Lower leg skin (tissue), 3 donors: ENCODE results near the gene KRABD2.

Experiments
- POLR2A ChIP-seq, 2 donors: fragments of 450-650 bp; IDR thresholded peaks; one replicate each; pipeline ENCODE4 v1.6.1; 2016 to 2017; ENCODE audit warnings: antibody characterized with exemption in 2 of 2, mild to moderate bottlenecking in 1 of 2, moderate library complexity in 1 of 2
- TF ChIP-seq, protein P1 (sequence below), 3 donors: fragments of 450-650 bp; IDR thresholded peaks; one replicate each; pipeline ENCODE4 v1.5.1; 2016; ENCODE audit warnings: antibody characterized with exemption in 3 of 3, mild to moderate bottlenecking in 3 of 3, moderate library complexity in 2 of 3

DNA sequence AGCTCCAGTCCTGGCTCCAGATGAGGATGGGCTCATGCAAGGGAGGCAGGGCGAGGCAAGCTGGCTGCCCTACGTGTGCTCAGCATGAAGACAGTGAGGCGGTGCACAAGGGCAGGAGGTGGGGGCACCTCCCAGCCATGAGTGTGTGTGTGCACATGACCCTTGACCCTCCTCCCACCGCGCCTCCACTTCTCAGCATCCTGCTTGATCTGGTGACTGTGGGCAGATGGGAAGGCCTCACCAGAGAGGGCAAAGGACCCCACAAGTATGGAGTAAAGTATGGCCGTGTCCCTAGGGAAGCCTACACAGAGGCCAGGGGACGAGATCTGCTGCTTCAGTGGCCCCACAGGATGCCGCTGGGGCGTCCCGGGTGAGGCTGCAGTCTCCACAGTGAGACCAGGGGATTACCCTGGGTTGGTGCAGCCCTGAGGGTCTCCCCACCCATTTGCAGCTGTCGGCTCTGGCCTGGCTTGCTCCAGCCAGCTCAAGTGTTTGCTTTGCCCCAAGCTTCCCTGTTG is 29.1 kb upstream of the KRABD2 start:
- TF ChIP-seq POLR2A (IDR thresholded peaks at IDR 0.05): no peak
- TF ChIP-seq, protein P1, sequence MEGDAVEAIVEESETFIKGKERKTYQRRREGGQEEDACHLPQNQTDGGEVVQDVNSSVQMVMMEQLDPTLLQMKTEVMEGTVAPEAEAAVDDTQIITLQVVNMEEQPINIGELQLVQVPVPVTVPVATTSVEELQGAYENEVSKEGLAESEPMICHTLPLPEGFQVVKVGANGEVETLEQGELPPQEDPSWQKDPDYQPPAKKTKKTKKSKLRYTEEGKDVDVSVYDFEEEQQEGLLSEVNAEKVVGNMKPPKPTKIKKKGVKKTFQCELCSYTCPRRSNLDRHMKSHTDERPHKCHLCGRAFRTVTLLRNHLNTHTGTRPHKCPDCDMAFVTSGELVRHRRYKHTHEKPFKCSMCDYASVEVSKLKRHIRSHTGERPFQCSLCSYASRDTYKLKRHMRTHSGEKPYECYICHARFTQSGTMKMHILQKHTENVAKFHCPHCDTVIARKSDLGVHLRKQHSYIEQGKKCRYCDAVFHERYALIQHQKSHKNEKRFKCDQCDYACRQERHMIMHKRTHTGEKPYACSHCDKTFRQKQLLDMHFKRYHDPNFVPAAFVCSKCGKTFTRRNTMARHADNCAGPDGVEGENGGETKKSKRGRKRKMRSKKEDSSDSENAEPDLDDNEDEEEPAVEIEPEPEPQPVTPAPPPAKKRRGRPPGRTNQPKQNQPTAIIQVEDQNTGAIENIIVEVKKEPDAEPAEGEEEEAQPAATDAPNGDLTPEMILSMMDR (IDR thresholded peaks at IDR 0.05): no peak
